ENCODE measurements around the gene ZNF234.

DNA sequence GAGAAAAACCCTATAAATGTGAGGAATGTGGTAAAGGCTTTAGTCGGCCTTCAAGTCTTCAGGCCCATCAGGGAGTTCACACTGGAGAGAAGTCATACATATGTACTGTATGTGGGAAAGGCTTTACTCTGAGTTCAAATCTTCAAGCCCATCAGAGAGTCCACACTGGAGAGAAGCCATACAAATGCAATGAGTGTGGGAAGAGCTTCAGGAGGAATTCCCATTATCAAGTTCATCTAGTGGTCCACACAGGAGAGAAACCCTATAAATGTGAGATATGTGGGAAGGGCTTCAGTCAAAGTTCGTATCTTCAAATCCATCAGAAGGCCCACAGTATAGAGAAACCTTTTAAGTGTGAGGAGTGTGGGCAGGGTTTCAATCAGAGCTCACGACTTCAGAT, 35.2 kb downstream of the ZNF234 start:
- TF ChIP-seq, protein P1, sequence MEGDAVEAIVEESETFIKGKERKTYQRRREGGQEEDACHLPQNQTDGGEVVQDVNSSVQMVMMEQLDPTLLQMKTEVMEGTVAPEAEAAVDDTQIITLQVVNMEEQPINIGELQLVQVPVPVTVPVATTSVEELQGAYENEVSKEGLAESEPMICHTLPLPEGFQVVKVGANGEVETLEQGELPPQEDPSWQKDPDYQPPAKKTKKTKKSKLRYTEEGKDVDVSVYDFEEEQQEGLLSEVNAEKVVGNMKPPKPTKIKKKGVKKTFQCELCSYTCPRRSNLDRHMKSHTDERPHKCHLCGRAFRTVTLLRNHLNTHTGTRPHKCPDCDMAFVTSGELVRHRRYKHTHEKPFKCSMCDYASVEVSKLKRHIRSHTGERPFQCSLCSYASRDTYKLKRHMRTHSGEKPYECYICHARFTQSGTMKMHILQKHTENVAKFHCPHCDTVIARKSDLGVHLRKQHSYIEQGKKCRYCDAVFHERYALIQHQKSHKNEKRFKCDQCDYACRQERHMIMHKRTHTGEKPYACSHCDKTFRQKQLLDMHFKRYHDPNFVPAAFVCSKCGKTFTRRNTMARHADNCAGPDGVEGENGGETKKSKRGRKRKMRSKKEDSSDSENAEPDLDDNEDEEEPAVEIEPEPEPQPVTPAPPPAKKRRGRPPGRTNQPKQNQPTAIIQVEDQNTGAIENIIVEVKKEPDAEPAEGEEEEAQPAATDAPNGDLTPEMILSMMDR (IDR thresholded peaks at IDR 0.05 in 8 of 11, conservative IDR thresholded peaks at IDR 0.05 in 3 of 11): no peak
- TF ChIP-seq POLR2AphosphoS5 (IDR thresholded peaks at IDR 0.05): no peak
- TF ChIP-seq POLR2A (IDR thresholded peaks at IDR 0.05): no peak
